K562 (cell line): ENCODE measurements around the gene ZMPSTE24. TPM values are rescaled to one million over a fixed set of nuclear protein-coding genes. Genes with fewer than 3 reads are reported as not detected.

Experiments used
- ERF ChIP-seq: fragments of 450-650 bp; formaldehyde crosslinking; IDR thresholded peaks from 2 replicates; pipeline ENCODE4 v1.4.0; 2020; ENCODE audit warnings: mild to moderate bottlenecking, mixed read lengths
- EWSR1 ChIP-seq: fragments of 450-650 bp; IDR thresholded peaks from 2 replicates; pipeline ENCODE4 v1.6.1; 2018; ENCODE audit warnings: borderline replicate concordance, mild to moderate bottlenecking, low read depth, moderate library complexity; ENCODE audit not compliant: partially characterized antibody
- FUS ChIP-seq: fragments of 200-400 bp; formaldehyde crosslinking; optimal IDR thresholded peaks from 2 replicates; pipeline ENCODE3; 2017; ENCODE audit warnings: low read depth, low read length
- HMG20A ChIP-seq: fragments of 450-650 bp; formaldehyde crosslinking; conservative IDR thresholded peaks from 2 replicates; pipeline ENCODE4 v1.4.0; 2020; ENCODE audit warnings: mild to moderate bottlenecking, mixed read lengths
- KDM5B ChIP-seq: fragments of 200-600 bp; sonication (generic); IDR thresholded peaks from 2 replicates; pipeline ENCODE4 v1.6.1; 2012; ENCODE audit warnings: low read depth, mild to moderate bottlenecking, moderate library complexity, low read length, control low read depth, inconsistent platforms; ENCODE audit not compliant: insufficient replicate concordance
- PURB ChIP-seq: sonication (generic); formaldehyde crosslinking; IDR thresholded peaks from 2 replicates; pipeline ENCODE4 v1.9.0; 2021; ENCODE audit warnings: low read depth, mild to moderate bottlenecking, missing genetic modification reagents
- RHOXF2B ChIP-seq: fragments of 250-450 bp; sonication (Bioruptor Pico); conservative IDR thresholded peaks from 2 replicates; pipeline ENCODE4 v1.5.1; 2021
- ZKSCAN3 ChIP-seq: fragments of 250-450 bp; sonication (Bioruptor Pico); IDR thresholded peaks from 2 replicates; pipeline ENCODE4 v1.4.0; 2020
- ZNF124 ChIP-seq: sonication (generic); formaldehyde crosslinking; IDR thresholded peaks from 2 replicates; pipeline ENCODE4 v1.8.1; 2022; ENCODE audit warnings: missing genetic modification reagents
- ZNF143 ChIP-seq: sonication (generic); formaldehyde crosslinking; IDR thresholded peaks from 2 replicates; pipeline ENCODE4 v1.9.0; 2022; ENCODE audit warnings: mild to moderate bottlenecking, missing genetic modification reagents
- polyA plus RNA-seq, 8 experiments: library from polyadenylated mRNA; depleted of rRNA in 4 of 8; stranded (reverse) in 5 of 8; unstranded in 3 of 8; fragments of >200 nt; fragmentation: Nextera tagmentation in 2 of 8; fragmentation: Illumina TruSeq in 1 of 8; extraction: Ambion mirVana in 2 of 8; extraction: Trizol in 1 of 8; gene quantifications; 2 replicates each; pipeline versions ENCODE4 v1.2.1 to v1.2.3, GENCODE V29; 2011 to 2014; ENCODE audit warnings: inconsistent platforms in 1 of 8, missing spikeins in 1 of 8
- total RNA-seq, 7 experiments: library from RNA; depleted of rRNA in 6 of 7; stranded (reverse); fragments of >200 nt in 6 of 7; fragmentation: Illumina TruSeq in 2 of 7; extraction: Trizol in 2 of 7; gene quantifications; 2 replicates each; pipeline versions ENCODE4 v1.2.1 to v1.2.3, GENCODE V29; 2011 to 2021; ENCODE audit warnings: low replicate concordance in 1 of 7
- TF ChIP-seq, protein P1 (sequence below): IDR thresholded peaks from 2 replicates; pipeline ENCODE4 v1.6.1; 2014; ENCODE audit warnings: antibody characterized with exemption
- TF ChIP-seq, protein P2 (sequence below): fragments of 450-650 bp; formaldehyde crosslinking; IDR thresholded peaks from 2 replicates; pipeline ENCODE4 v1.4.0; 2020; ENCODE audit warnings: mild to moderate bottlenecking, moderate library complexity
- TF ChIP-seq, protein P3 (sequence below): fragments of 250-450 bp; sonication (Bioruptor Pico); IDR thresholded peaks from 2 replicates; pipeline ENCODE4 v1.4.0; 2020; ENCODE audit warnings: mild to moderate bottlenecking, moderate library complexity, borderline replicate concordance
- TF ChIP-seq, protein P4 (sequence below): fragments of 450-650 bp; IDR thresholded peaks from 2 replicates; pipeline ENCODE4 v1.6.1; 2018; ENCODE audit warnings: mild to moderate bottlenecking, low read depth; ENCODE audit not compliant: partially characterized antibody

The ZMPSTE24 gene
- total and polyA plus RNA-seq, 9 of the 15 experiments (the other 6 are each of a cell fraction or from before 2014, with no cell fraction given), result 30.7 to 75.9 (median 64.3) TPM

DNA sequence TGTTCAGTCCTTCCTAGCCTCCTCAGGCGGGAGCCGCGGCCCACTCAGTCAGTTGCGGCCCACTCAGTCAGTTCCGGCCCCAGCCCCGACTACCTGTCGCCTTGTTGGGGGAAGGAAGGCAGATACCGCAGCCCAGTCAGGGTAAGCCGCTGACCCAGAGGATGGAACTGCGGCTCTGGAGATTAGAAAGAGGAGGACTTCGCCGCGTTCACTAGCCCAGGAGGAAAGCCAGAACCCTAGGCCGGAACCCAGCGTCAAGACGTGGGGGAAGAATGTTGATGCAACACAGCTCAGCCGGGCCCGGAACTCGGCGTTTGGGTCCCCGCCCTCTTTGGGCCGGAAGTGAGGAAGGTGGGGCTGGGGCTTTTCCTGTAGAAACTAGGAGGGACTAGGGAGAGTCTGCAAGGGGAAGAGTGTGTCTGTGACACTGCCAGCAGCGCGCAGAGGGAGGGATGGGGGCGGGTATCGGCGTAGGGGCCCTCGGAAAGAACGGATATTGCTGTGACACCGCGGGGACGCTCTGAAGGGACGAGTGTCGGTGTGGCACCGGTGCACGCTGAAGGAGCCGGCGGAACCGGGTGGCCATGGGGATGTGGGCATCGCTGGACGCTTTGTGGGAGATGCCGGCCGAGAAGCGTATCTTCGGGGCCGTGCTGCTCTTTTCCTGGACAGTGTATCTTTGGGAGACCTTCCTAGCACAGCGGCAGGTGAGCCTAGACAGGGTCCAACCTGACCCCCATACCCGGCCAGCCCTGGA is at the start of gene ZMPSTE24 (continued):
- TF ChIP-seq EWSR1 (no peak), ERF (CRISPR knock-in tag) (peak; percentile 31; the same call in 1 of the 2 replicates), KDM5B (peak; percentile 95), ZNF143 (CRISPR knock-in tag) (peak; percentile 56; the same call in 1 of the 2 replicates), FUS (no peak), ZNF124 (CRISPR knock-in tag) (no peak), ZKSCAN3 (CRISPR knock-in tag) (no peak), PURB (CRISPR knock-in tag) (no peak), HMG20A (no peak), RHOXF2B (CRISPR knock-in tag) (no peak)
- TF ChIP-seq, protein P1, sequence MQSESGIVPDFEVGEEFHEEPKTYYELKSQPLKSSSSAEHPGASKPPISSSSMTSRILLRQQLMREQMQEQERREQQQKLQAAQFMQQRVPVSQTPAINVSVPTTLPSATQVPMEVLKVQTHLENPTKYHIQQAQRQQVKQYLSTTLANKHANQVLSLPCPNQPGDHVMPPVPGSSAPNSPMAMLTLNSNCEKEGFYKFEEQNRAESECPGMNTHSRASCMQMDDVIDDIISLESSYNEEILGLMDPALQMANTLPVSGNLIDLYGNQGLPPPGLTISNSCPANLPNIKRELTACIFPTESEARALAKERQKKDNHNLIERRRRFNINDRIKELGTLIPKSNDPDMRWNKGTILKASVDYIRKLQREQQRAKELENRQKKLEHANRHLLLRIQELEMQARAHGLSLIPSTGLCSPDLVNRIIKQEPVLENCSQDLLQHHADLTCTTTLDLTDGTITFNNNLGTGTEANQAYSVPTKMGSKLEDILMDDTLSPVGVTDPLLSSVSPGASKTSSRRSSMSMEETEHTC, result peak; percentile 38; the same call in 1 of the 2 replicates
- TF ChIP-seq, protein P2, sequence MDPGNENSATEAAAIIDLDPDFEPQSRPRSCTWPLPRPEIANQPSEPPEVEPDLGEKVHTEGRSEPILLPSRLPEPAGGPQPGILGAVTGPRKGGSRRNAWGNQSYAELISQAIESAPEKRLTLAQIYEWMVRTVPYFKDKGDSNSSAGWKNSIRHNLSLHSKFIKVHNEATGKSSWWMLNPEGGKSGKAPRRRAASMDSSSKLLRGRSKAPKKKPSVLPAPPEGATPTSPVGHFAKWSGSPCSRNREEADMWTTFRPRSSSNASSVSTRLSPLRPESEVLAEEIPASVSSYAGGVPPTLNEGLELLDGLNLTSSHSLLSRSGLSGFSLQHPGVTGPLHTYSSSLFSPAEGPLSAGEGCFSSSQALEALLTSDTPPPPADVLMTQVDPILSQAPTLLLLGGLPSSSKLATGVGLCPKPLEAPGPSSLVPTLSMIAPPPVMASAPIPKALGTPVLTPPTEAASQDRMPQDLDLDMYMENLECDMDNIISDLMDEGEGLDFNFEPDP (CRISPR knock-in tag), result no peak
- TF ChIP-seq, protein P3, sequence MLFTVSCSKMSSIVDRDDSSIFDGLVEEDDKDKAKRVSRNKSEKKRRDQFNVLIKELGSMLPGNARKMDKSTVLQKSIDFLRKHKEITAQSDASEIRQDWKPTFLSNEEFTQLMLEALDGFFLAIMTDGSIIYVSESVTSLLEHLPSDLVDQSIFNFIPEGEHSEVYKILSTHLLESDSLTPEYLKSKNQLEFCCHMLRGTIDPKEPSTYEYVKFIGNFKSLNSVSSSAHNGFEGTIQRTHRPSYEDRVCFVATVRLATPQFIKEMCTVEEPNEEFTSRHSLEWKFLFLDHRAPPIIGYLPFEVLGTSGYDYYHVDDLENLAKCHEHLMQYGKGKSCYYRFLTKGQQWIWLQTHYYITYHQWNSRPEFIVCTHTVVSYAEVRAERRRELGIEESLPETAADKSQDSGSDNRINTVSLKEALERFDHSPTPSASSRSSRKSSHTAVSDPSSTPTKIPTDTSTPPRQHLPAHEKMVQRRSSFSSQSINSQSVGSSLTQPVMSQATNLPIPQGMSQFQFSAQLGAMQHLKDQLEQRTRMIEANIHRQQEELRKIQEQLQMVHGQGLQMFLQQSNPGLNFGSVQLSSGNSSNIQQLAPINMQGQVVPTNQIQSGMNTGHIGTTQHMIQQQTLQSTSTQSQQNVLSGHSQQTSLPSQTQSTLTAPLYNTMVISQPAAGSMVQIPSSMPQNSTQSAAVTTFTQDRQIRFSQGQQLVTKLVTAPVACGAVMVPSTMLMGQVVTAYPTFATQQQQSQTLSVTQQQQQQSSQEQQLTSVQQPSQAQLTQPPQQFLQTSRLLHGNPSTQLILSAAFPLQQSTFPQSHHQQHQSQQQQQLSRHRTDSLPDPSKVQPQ (CRISPR knock-in tag), result no peak
- TF ChIP-seq, protein P4, sequence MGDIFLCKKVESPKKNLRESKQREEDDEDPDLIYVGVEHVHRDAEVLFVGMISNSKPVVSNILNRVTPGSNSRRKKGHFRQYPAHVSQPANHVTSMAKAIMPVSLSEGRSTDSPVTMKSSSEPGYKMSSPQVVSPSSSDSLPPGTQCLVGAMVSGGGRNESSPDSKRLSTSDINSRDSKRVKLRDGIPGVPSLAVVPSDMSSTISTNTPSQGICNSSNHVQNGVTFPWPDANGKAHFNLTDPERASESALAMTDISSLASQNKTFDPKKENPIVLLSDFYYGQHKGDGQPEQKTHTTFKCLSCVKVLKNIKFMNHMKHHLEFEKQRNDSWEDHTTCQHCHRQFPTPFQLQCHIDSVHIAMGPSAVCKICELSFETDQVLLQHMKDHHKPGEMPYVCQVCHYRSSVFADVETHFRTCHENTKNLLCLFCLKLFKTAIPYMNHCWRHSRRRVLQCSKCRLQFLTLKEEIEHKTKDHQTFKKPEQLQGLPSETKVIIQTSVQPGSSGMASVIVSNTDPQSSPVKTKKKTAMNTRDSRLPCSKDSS, result no peak
